ENCODE measurements around the gene GPR176. TPM values are rescaled to one million over a fixed set of nuclear protein-coding genes. Genes with fewer than 3 reads are reported as not detected.
A peak's percentile ranks its signal among the peaks of the same experiment; 100 is the strongest.

The GPR176 gene
- total and polyA plus RNA-seq, 7 donors, result 0.23 to 7.9 (median 3.9) TPM

DNA sequence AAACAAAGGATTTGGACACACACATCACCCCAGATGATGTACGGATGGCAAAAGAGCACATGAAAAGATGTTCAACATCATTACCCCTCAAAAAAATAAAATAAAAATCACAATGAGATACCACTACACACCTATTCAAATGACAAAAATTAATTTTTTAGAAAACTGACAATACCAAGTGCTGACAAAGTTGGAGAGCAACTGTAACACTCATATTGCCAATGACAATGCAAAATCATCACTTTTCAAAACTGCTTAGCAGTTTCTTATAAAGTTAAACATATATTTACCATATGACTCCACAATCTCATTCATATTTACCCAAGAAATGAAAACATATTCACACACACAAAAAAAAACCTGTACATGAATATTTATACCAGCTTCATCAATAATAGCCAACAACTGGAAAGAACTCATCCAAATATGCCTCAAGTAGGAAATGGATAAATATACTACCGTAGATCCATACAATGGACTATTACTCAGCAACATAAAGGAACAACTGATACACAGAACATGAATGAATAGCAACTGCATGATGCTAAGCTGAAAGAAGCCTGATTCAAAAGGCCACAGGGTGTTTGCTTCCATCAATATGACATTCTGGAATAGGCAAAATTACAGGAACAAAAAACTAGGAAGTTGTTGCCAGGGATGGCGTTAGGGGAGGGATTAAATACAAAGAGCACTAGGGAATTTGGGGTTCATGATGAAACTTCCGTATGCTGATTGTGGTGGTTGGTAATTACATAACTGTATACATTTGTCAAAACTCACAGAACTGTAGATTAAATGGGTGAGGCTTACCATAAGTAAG lies 138.7 kb downstream of the GPR176 start:
- H3K4me1 ChIP-seq, result peaks cover 0 to 24% (median 14%) of the 10 kb centered on the region in 4 donors
- H3K27ac ChIP-seq, result peak overlapping the region in 2 of 4 donors; percentile 86 to 90
- no peaks in the 10 kb centered on the region for H3K27me3 ChIP-seq
- DNase-seq, result no peak
- intact Hi-C loops (cut with DNase I), result loop anchor here (5.0 to 10.0 kb wide), 3 partner anchors 93 to 483 kb away; partner anchors contain the start of gene EIF2AK4
- no peaks in the 10 kb centered on the region for H3K9me3 ChIP-seq
- WGBS, 2 donors, result 84 to 89% methylated on average over 4 of the region's 4 CpGs
- TF ChIP-seq POLR2A (IDR thresholded peaks at IDR 0.05) (no peak), CTCF (IDR thresholded peaks at IDR 0.05) (no peak), POLR2AphosphoS5 (IDR thresholded peaks at IDR 0.05) (no peak), EP300 (IDR thresholded peaks at IDR 0.05) (no peak)
- no peaks in the 10 kb centered on the region for H3K36me3 ChIP-seq
- H3K4me3 ChIP-seq, result no peak overlapping the region

DNA sequence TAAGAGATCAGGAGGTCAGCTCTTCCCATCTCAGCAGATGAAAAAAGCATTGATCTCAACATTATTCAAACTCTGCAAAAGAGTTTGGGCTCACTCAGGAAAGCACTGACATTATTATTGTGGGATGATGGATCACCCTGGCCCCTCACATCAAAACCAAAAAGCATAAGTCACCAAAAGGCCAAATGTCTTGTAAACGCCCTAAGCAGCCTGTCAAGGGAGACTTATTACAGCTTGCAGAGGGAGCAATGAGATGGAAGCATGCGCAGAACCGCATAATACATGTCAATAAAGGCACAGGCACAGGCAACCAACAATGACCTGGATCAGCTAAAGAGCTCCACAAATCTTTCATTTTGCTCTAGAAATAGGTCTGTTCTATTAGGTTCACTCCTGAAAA lies 142.0 kb downstream of the GPR176 start:
- Histone ChIP-seq H3K27me3 (no peaks in the 10 kb centered on the region), H3K27ac (no peak overlapping the region), H3K36me3 (no peaks in the 10 kb centered on the region), H3K4me3 (no peak overlapping the region), H3K4me1 (peaks cover 0 to 4% (median 0%) of the 10 kb centered on the region in 4 donors), H3K9me3 (no peaks in the 10 kb centered on the region)
- WGBS, 2 donors, result 68 to 79% methylated on average over 3 of the region's 3 CpGs
- no peak for DNase-seq
- intact Hi-C loops (cut with DNase I), result no loop called here
- TF ChIP-seq POLR2A (IDR thresholded peaks at IDR 0.05) (no peak), POLR2AphosphoS5 (IDR thresholded peaks at IDR 0.05) (no peak), CTCF (IDR thresholded peaks at IDR 0.05) (no peak), EP300 (IDR thresholded peaks at IDR 0.05) (no peak)

DNA sequence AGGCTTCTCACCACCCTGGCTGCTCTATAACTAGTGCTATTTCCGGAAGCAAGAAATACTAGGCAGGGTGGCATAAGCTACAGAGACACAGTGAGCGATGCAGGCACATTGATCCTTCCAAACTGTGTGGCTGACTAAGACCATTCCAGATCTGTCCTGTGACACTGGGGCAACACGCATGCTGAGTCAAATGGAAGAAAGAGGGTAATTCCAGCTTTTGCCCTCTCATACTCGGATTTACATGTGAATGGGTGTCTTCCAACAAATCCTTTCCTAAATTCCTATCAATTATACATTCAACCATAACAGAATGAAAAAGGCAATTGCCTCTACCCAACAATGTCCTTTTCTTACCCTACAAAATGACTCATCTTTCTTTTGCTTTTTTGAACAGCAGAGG lies 142.6 kb downstream of the GPR176 start:
- Histone ChIP-seq H3K27me3 (no peaks in the 10 kb centered on the region), H3K36me3 (no peaks in the 10 kb centered on the region), H3K27ac (no peak overlapping the region), H3K9me3 (no peaks in the 10 kb centered on the region), H3K4me3 (no peak overlapping the region), H3K4me1 (peaks cover 0 to 4% (median 0%) of the 10 kb centered on the region in 4 donors)
- no peak for TF ChIP-seq EP300 (IDR thresholded peaks at IDR 0.05)
- TF ChIP-seq POLR2AphosphoS5 (IDR thresholded peaks at IDR 0.05), result no peak
- TF ChIP-seq POLR2A (IDR thresholded peaks at IDR 0.05), result no peak
- TF ChIP-seq CTCF (IDR thresholded peaks at IDR 0.05), result no peak
- intact Hi-C loops (cut with DNase I), result no loop called here
- WGBS, 2 donors, result 79 to 92% methylated on average over 4 of the region's 4 CpGs
- no peak for DNase-seq

- intact Hi-C loops (cut with DNase I), result no loop called here
- no peak overlapping the region for H3K27ac ChIP-seq
- 79 to 92% methylated on average over 3 to 4 of the region's 4 CpGs for WGBS, 2 donors
Observed at GRCh38 chr15:39776068-39776467, 144.0 kb downstream of the GPR176 start.

More at GRCh38 chr15:39776068-39776467, 144.0 kb downstream of the GPR176 start:
- Histone ChIP-seq H3K4me3 (no peak overlapping the region), H3K4me1 (peaks cover 0 to 10% (median 5%) of the 10 kb centered on the region in 4 donors), H3K27me3 (no peaks in the 10 kb centered on the region), H3K9me3 (no peaks in the 10 kb centered on the region), H3K36me3 (no peaks in the 10 kb centered on the region)
- no peak for DNase-seq
- TF ChIP-seq POLR2A (IDR thresholded peaks at IDR 0.05), result no peak
- TF ChIP-seq EP300 (IDR thresholded peaks at IDR 0.05), result no peak
- TF ChIP-seq POLR2AphosphoS5 (IDR thresholded peaks at IDR 0.05), result no peak
- TF ChIP-seq CTCF (IDR thresholded peaks at IDR 0.05), result no peak

Data from sigmoid colon (tissue), 7 donors.